ENCODE measurements around the gene UBAP1. TPM values are rescaled to one million over a fixed set of nuclear protein-coding genes. Genes with fewer than 3 reads are reported as not detected.
"Not testable (repeated sequence)": the region's sequence is repeated elsewhere in the genome, so short reads cannot be mapped to it uniquely, and the experiment has no call there.

UBAP1 gene
- total and polyA plus RNA-seq, 4 donors = 25.6 to 53.9 (median 42.8) TPM

GRCh38 chr9:34237836-34238235 lies 59.0 kb downstream of the UBAP1 start:
- ATAC-seq (ENCODE audit: insufficient read depth, low FRiP score) (no peak), DNase-seq (no peak)
- no peak for TF ChIP-seq CTCF (IDR thresholded peaks at IDR 0.05; ENCODE audit: control extremely low read depth, extremely low read depth)
- no peak overlapping the region for H3K4me3 ChIP-seq
- H3K4me1 ChIP-seq (ENCODE audit: control insufficient read depth in 5 of 5, insufficient read depth in 5 of 5, low read length in 5 of 5) = peaks cover 0 to 24% (median 0%) of the 10 kb centered on the region in 5 donors
- H3K9me3 ChIP-seq (ENCODE audit: control insufficient read depth in 4 of 4, insufficient read depth in 3 of 4, low read length in 3 of 4) = no peaks in the 10 kb centered on the region
- H3K9ac ChIP-seq (ENCODE audit: insufficient read depth in 1 of 2, low read length in 2 of 2) = no peak overlapping the region
- H3K27ac ChIP-seq (ENCODE audit: low read depth in 1 of 2, low read length in 1 of 2) = no peak overlapping the region
- WGBS, 2 donors = 91% methylated on average over 4 of the region's 4 CpGs
- no peaks in the 10 kb centered on the region for H3K27me3 ChIP-seq (ENCODE audit: control insufficient read depth in 3 of 3, insufficient read depth in 3 of 3, low read length in 2 of 3)
- peaks cover 23 to 37% (median 32%) of the 10 kb centered on the region in 4 donors for H3K36me3 ChIP-seq (ENCODE audit: control insufficient read depth in 4 of 4, insufficient read depth in 4 of 4, low read length in 4 of 4)

- Histone ChIP-seq H3K4me1 (ENCODE audit: control insufficient read depth in 5 of 5, insufficient read depth in 5 of 5, low read length in 5 of 5) (peaks cover 0 to 26% (median 0%) of the 10 kb centered on the region in 5 donors), H3K27ac (ENCODE audit: low read depth in 1 of 2, low read length in 1 of 2) (no peak overlapping the region), H3K36me3 (ENCODE audit: control insufficient read depth in 4 of 4, insufficient read depth in 4 of 4, low read length in 4 of 4) (peaks cover 23 to 37% (median 28%) of the 10 kb centered on the region in 4 donors), H3K9ac (ENCODE audit: insufficient read depth in 1 of 2, low read length in 2 of 2) (no peak overlapping the region), H3K4me3 (no peak overlapping the region), H3K9me3 (ENCODE audit: control insufficient read depth in 4 of 4, insufficient read depth in 3 of 4, low read length in 3 of 4) (no peaks in the 10 kb centered on the region), H3K27me3 (ENCODE audit: control insufficient read depth in 3 of 3, insufficient read depth in 3 of 3, low read length in 2 of 3) (no peaks in the 10 kb centered on the region)
- 35 to 52% methylated on average over 1 of the region's 1 CpG for WGBS, 2 donors
- TF ChIP-seq CTCF (IDR thresholded peaks at IDR 0.05; ENCODE audit: control extremely low read depth, extremely low read depth) = no peak
- DNase-seq = peak in 1 of 3 donors; percentile 7
- ATAC-seq (ENCODE audit: insufficient read depth, low FRiP score) = no peak
These were observed 61.2 kb downstream of the UBAP1 start for GRCh38 chr9:34240006-34240405.

- Histone ChIP-seq H3K4me1 (ENCODE audit: control insufficient read depth in 5 of 5, insufficient read depth in 5 of 5, low read length in 5 of 5) (peaks cover 0 to 19% (median 0%) of the 10 kb centered on the region in 5 donors), H3K27ac (ENCODE audit: low read depth in 1 of 2, low read length in 1 of 2) (peak overlapping the region in 1 of 2 donors; percentile 3), H3K9me3 (ENCODE audit: control insufficient read depth in 4 of 4, insufficient read depth in 3 of 4, low read length in 3 of 4) (no peaks in the 10 kb centered on the region), H3K36me3 (ENCODE audit: control insufficient read depth in 4 of 4, insufficient read depth in 4 of 4, low read length in 4 of 4) (peaks cover 13 to 24% (median 19%) of the 10 kb centered on the region in 4 donors), H3K9ac (ENCODE audit: insufficient read depth in 1 of 2, low read length in 2 of 2) (no peak overlapping the region), H3K27me3 (ENCODE audit: control insufficient read depth in 3 of 3, insufficient read depth in 3 of 3, low read length in 2 of 3) (no peaks in the 10 kb centered on the region), H3K4me3 (no peak overlapping the region)
- DNase-seq (no peak), ATAC-seq (ENCODE audit: insufficient read depth, low FRiP score) (no peak)
- no peak for TF ChIP-seq CTCF (IDR thresholded peaks at IDR 0.05; ENCODE audit: control extremely low read depth, extremely low read depth)
- WGBS, 2 donors = 71 to 86% methylated on average over 2 of the region's 2 CpGs
These were observed 64.0 kb downstream of the UBAP1 start for GRCh38 chr9:34242830-34243229.

GRCh38 chr9:34245212-34245611 lies 66.4 kb downstream of the UBAP1 start:
- ATAC-seq (ENCODE audit: insufficient read depth, low FRiP score); H3K27ac ChIP-seq (ENCODE audit: low read depth in 1 of 2, low read length in 1 of 2); H3K4me3 ChIP-seq; H3K4me1 ChIP-seq (ENCODE audit: control insufficient read depth in 5 of 5, insufficient read depth in 5 of 5, low read length in 5 of 5); H3K9ac ChIP-seq (ENCODE audit: insufficient read depth in 1 of 2, low read length in 2 of 2); DNase-seq; H3K27me3 ChIP-seq (ENCODE audit: control insufficient read depth in 3 of 3, insufficient read depth in 3 of 3, low read length in 2 of 3); H3K9me3 ChIP-seq (ENCODE audit: control insufficient read depth in 4 of 4, insufficient read depth in 3 of 4, low read length in 3 of 4): not testable (repeated sequence)
- peaks cover 13 to 41% (median 33%) of the 10 kb centered on the region in 4 donors for H3K36me3 ChIP-seq (ENCODE audit: control insufficient read depth in 4 of 4, insufficient read depth in 4 of 4, low read length in 4 of 4)
- no CpG with 5 or more reads among the region's 2 CpGs for WGBS, 2 donors

Measured in lung (tissue), 12 donors.